GM19324 (cell line): Measurements from ENCODE around the gene ATP10A.

ENCODE experiments used
- ATAC-seq: cut with Tn5 transposase; IDR thresholded peaks from one replicate; pipeline ENCODE4 v1.9.1; 2021; ENCODE audit warnings: mild to moderate bottlenecking, moderate library complexity; ENCODE audit not compliant: unreplicated experiment, low FRiP score

ATP10A gene

DNA sequence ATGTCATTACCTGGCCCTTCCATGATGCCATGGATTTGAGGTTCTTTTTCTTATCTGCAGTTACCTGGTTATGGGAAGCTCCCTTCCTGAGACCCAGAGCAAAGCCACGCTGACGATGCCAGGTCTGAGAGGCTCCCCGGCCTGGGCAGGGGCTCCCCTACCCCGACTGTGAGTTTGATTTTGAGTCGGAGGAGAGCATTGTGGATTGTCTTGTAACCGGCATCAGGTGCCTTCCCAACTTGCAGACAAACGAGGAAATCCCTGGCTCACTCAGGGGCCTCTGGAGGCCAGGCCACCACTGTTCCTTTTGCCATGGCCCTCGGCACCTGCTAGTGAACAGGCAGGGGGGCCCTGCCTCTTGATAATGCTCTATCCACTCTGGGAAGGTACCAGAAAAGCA lies 151.4 kb downstream of the ATP10A start:
- no peak for ATAC-seq

DNA sequence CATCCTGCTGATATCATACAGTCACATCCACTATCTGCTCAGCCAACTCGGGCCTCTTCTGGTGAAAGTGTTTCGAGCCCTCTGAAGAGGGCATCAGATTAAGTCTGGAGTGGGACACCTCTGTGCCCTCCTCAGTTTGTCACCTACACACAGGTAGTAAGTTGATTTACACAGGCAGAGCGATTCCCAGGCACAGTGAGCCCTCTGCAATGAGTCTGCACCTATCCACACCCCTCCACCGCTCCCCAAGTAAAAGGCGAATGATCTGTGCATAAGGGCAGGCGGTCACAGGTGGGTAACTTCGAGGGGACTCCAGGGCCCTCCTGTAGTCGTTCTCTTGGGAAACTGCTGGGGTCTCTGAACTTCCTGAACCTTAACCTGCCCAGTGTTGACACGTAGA lies 152.0 kb downstream of the ATP10A start:
- no peak for ATAC-seq

DNA sequence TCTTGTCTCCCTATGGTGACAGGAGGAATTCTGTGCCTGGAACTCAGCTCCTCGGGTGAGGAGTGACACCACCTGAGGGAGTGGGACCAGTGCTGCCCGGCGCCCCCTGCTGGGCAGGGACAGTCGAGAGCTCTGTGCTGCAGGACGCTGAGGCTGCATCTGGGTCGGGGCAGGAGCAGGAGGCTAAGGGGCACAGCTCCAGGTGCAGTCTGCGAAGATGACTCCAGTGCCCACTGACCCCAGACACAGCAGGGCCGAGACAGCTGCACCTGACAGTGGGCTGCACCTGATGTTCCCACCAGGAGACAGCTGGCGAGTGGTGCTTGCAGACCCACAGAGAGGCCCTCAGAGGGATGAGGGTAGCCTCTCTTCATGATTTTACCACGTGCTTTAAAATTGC lies 152.9 kb downstream of the ATP10A start:
- ATAC-seq, result no peak

DNA sequence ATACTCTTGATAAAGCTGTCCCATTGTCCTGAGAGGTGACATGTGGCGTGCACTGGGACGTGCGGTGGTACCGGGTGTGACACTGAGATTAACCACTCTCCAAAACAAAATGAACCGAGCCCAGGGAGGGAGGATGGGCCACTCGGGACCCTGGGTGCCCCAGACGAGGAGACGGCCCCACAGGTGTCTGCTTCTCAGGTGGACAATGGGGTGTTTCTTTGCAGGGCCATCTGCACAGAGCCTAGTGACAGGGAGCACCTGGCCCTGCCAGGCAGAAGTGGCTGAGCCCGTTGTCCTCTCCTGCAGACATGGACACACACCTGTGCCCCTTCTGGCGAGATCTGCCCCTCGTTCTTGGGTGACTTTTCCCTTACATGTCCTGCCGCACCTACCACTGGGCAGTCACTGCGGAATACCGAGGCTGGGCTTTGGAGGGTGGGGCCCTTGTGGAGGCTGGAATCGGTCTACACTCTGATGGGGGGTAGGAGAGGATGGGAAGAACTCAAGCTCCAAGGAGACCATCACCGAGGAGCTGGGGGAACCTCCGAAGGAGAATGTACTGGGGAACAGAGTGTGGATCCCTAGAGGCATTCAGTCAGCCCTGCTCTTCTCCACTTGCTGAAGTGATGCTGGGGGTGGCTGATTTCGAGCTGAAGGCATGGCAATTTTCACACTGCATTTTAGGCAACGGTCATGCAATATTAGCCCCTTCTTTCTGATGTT lies 153.5 kb downstream of the ATP10A start:
- no peak for ATAC-seq

DNA sequence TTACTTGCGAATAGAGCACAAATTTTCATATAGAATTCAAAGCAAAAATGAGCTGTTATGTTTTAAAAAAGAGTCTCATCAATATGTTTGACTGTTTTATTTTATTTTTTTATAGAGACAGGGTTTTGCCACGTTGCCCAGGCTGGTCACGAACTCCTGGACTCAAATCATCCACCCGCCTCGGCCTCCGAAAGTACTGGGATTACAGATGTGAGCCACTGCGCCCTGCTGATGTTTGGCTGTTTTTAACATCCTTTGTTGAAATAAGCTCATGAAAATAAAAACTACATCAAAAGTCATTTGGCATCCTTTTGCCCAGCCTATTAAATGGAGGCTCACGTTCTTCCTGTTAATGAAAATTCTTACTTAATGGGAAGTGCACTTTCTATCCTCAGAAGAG lies 154.7 kb downstream of the ATP10A start:
- no peak for ATAC-seq

DNA sequence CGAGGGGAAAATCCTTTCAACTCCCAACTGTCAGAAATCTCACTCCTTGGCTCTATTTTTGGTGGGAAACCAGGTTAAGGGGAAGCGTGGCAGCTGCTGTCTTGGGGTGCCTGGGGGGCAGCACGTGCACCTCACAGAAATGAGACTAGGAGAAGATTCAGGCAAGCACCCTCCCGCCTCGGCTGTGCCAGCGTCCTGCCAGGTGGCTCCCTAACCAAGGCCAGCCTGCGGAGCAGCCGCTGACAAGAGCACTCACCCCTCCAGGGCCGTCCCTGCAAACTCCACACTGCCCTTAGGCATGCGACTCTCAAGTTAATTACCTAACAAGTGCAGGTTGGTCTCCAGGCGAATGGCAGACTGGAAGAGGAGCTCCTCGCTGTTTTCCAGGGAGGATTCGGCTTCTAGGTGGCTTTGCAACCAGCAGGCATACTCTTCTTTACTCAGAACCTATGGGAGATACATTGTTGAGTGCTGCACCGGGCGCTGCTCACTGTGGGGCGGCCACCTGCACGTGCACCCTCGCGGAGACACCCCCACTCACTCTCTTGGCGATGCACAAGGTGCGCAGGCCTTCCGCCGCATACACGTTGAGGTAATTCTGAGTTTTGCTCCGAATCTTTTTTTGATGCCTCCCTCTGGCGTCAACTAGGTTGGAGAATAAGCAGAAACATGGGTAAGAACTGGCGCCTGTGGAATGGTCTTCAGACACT lies 155.3 kb downstream of the ATP10A start:
- no peak for ATAC-seq

DNA sequence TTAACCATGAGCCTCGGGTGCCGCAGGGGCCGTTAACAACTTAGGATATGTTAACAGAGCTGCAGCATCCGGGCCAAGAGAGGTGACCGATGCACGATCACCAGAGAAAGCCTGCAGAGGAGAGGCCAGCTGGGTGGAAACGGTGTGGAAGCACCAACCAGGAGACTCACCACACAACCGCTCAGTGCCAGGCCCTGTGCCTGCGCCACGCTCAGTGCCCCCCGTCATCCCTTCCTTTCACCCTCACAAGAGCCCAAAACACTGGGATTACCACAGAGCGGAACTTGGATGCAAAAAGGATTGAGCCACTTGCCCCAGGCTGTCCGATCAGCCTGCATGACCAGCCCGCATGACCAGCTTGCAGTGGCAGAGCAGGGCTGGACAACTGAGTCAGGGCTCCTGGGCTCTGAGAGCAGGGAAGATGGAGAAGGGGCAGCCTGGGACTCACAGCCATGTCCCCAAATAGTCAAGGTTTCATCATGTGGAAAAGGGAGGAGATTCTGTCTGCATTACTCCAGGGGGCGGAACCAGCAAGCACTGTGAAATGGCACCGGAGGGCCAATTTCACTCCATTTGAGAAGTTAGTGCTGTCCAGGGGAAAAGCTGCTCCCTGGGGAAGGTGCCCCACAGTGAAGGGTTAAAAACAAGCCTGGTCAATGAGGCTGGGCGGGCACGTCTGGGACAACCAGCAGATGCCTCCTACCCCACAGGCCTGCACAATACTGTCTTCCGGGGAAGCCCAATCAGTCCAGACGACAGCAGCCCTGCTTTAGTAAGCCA lies 156.8 kb downstream of the ATP10A start:
- no peak for ATAC-seq

DNA sequence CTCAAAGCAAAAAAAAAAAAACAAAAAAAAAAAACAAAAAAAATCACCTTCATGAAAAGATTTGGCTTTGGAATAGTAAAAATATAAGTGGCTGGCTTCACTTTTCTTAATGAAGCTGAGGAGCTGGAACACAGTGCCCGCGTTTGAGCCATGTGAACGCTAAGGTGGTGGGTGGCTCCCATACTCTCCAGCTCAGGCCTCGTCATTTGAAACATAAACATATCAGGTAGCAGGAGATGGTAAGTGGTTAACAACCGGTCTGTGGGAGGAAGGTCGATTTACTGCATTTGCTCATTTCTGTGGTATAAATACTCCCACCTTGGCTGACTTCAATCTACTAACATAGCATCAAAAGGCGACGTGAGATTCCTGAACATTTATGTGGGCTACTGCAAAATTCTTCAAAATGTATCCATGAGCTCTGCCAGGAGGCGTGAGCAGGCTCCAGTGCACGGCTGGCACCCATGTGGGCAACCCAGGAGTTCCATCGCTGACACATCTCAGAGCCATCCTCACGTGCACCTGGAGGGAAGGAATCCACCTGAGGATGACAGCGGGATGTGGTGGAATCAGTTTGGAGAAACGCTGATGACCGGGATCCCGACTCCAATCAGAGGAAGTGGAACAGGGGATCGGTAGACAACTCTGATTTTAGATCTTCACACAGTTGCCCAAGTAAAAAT lies 157.6 kb downstream of the ATP10A start:
- no peak for ATAC-seq

DNA sequence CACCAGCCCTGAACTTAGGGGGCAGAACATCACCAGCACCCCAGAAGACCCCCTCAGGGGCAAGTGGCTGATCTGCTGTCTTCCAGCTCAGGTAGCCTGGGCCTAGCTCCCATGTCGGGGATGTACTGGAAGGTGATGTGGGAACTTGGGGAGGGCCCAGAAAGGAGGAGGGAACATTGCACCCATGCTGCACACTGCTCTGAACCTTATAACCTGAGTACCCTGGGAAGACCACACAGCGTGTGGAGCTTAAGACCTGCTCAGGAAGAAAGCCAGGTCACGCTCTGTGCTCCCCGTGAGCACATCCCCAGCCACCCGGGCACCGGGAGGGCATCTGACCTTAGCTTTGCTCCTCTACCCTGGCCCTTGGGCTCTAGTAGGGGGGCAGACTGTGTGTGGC lies 159.4 kb downstream of the ATP10A start:
- no peak for ATAC-seq

DNA sequence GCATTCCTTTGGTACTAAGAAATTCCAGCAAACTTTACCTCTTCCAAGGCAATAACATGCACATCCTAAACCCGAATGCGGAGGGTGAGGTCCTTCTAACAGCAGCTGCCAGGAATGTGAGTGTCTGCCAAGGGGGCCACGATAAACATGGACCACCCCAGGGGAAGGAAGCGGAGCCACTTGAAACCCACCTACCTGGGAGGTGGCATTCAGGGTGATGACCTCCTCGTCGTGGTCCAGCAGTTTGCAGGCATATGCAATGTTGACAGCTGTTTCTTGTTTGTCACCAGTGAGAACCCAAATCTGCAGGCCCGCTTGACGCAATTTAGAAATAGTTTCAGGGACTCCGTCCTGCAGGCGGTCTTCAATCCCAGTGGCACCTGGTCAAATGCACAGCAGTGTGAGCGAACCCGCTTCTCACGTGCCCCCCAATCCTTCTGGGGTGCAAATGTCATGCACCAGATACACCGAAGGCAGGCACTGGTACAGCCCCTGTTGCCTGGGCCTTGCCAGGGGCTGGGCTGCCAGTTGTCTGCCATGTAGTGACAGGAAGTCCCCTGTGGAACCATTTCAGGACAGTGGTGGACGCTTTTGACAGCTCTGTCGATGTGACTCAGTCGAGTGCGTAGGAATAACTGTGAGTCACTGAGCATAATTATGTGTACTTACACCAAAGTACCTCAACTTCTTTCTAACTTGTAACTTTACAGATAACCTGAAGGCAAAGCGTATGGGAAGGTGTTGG lies 161.2 kb downstream of the ATP10A start:
- no peak for ATAC-seq

DNA sequence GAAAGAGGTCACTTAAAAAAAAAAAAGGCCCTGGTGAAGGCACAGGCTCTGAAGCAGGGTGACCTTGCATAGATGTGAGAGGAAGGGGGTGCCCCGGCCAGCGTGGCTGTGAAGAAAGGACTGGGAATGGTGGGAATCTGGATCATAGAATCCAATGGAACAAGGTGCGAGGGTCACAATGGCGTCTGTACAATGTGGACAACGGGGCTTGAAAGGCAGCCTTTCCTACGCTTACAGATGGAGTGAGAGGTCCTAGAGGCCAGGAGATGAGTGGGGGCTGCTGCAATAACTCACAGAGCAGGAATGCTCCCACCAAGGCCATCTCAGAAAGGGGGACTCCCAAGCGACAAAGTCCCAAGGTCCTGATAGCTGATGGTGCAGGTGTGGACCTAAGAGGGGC lies 162.2 kb downstream of the ATP10A start:
- ATAC-seq, result no peak

DNA sequence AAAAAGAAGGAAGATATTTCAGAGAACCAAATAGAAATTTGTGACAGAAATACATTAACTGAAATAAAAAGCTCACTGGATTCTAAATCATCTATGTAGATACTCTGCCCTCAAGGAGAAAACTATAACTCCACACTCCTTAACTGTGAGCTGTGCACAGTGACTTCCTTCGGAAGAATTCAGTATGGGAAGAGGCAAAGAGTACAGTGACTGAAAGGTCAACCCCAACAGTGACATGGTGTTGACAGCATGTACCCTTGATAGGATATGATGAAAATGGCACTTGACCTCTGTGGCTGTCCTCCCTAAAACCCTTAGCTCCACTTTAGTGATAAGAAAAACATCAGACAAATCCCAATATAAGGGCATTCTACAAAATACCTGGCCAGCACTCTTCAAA lies 165.5 kb downstream of the ATP10A start:
- ATAC-seq, result no peak

DNA sequence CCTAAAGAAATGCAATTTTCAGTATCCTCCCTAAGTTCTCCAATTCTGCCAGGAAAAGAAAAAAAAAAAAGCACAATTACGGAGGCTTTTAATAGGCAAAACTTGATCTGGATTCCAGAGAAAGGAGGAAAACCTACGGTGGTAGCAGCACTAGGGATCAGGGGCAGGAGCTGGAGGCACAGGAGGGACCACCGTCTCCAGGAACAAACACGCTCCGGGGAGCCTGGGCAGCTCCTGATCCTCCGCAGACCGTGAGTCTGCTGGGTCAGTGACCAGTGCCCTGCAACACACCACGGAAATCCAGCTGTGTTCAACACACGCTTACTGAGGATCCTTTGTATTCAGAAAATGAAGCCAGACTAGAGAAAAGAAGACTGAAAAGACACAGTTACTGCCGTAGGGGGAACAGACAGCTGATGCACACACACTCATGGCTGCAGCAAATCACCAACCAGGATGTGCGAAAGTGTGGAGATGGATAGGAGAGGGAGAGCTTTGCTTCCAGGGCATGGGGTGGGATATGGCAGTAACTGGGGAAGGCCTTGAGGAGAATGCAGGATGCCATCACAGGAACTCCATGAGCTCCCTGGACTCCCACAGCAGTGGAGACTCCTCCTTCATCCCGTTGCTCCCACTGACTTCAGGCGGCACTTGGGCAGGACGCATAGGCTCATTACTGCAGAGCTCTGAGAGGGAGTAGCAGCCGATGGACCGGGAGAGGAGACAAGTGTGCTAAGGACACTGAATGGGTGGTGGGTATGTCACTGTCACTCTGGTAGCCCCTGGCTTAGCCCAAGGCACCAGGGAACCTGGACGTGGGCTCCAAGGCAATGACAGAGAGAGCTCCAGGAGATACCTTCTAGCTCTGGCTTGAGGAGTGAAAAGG lies 167.0 kb downstream of the ATP10A start:
- ATAC-seq, result no peak

DNA sequence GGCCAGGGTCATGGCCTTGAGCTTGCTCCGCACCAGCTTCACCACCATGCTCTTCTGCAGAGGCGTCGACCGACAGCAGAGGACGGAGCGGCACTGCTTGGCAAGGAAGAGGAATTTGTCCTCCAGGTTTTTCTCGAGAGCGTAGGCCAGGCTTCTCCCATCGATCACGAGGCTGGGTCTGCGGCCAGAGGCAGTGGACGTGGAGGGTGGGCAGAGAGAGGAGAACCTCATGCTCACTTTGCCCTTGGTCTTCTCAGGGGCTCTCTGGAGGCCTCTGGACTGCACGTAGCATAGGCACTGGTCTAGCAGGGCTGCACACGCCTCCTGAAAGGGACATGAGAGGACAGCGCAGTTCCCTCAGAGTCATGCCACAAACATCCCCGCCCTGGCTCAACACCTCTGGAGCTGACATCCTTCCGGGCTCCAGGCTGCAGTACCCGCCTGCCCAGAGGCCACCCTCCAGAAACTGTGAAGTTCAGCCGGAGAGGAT lies 168.3 kb downstream of the ATP10A start:
- ATAC-seq, result no peak

DNA sequence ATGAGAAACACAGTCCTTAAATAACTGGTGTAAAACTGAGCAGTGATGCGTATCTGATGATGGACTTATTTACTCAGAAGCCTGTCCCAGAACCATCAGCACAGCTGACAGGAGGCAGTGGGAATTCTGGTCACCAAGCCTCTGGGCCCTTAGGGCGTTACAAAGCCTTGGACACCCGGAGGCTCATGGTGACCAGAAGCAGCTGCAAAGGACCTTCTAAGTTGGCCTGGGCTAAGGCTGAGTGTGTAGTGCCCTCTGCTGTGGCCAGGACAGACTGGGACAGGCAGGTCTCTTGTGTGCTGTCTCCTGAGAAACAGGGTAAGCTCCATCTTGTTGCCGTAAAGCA lies 168.9 kb downstream of the ATP10A start:
- no peak for ATAC-seq

DNA sequence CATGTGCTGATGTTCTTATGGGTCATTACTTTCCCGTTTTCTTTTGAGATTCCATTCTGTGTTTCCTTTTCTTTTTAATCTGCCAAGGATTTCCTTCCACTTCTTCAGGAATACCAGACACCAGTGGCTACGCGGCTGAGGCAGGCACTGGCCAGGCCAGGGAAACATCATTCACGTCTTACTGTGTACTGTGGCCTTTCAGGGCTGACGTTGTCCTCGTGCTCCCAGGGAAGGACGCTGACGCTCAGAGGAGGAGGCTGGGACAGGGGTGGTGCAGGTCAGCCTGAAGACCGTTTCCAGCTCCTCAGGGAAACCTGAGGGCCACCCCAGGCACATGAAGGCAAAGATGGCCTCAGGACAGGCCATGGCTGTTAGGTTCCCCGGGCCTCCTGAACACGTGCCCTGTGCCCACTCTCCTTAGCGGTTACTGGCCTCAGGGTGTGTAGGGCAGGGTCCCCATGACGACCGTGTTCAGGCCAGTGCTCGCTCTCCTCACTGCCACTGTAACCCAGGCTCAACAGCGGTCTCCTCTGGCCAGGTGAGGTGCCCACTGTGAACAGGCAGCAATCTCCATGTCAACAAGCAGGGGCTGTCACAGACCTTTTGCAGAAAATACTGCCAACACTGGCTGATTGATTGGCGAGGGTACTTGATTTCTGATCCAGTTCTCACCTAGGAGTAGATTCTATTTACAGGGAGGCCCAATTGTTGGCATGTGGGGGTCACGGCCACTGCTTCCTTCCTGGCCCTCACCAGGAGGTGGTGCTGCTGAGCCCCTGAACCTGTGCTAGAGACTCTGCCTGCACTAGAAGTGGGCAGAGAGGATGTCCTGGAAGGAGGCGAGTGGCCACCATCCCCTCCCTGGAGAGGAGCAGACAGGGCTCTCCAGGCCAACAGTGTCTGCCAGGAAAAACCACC lies 169.5 kb downstream of the ATP10A start:
- ATAC-seq, result no peak

DNA sequence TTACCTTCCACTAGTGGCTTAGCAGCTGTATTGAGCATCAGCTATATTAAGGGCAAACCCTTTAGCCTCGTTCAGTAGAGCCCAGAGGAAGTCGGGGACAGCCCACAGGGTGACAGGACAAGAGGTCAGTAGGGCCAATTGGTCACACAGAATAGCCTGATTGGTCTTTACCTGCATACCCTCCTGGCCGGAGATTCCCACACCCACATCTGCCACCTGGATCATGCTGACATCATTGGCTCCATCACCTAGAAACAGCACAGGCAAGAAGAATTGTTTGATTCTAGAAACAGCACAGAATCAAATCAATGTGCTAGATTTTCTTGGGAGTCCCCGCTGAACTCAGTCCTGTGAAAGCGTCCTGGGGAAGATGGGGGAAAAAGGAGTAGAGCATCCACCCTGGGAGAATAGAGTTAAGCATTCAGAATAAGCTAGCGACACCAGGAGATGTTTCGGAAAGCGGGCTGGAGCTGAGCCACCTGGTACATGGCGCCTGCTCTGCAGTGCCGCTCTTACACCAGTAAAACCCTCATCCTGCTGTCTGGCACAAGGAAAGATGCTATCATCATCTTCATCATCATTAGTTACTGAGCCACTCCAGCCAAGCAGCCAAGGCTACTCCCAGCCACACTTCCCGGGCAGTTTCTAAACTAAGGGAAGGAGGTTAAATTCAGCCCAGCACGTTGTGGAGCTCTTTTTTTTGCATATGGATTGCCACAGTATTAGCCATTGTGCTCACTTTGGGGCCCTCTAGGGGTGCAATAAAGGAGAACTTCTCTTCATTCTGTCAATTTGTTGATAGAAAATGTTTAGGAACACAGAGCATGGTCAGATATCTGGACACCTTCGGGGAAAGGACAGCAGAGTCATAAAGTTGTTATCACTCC lies 171.3 kb downstream of the ATP10A start:
- ATAC-seq, result no peak
